ENCODE data around the gene H1-8. TPM values are rescaled to one million over a fixed set of nuclear protein-coding genes. Genes with fewer than 3 reads are reported as not detected.

H1-8 gene
- total and polyA plus RNA-seq, 2 experiments from 2014 or later: not detected

- no peak for DNase-seq (ENCODE audit: low read depth in 1 of 2, low spot score in 1 of 2)
- no peaks in the 10 kb centered on the region for H3K9me3 ChIP-seq (ENCODE audit: low read depth)
- H3K4me1 ChIP-seq (ENCODE audit: low read depth): no peaks in the 10 kb centered on the region
- no peak overlapping the region for H3K27ac ChIP-seq
- no peak for TF ChIP-seq CTCF (IDR thresholded peaks at IDR 0.05; ENCODE audit: low read depth, low read length)
- no peak overlapping the region for H3K4me3 ChIP-seq
- no peaks in the 10 kb centered on the region for H3K36me3 ChIP-seq
- H3K27me3 ChIP-seq: no peaks in the 10 kb centered on the region
Measured at GRCh38 chr3:129532261-129532660, 10.7 kb upstream of the H1-8 start.

GRCh38 chr3:129533406-129533805, 9.6 kb upstream of the H1-8 start:
- H3K27me3 ChIP-seq: no peaks in the 10 kb centered on the region
- no peaks in the 10 kb centered on the region for H3K36me3 ChIP-seq
- H3K4me3 ChIP-seq: no peak overlapping the region
- no peaks in the 10 kb centered on the region for H3K9me3 ChIP-seq (ENCODE audit: low read depth)
- no peak overlapping the region for H3K27ac ChIP-seq
- TF ChIP-seq CTCF (IDR thresholded peaks at IDR 0.05; ENCODE audit: low read depth, low read length): no peak
- DNase-seq (ENCODE audit: low read depth in 1 of 2, low spot score in 1 of 2): no peak
- H3K4me1 ChIP-seq (ENCODE audit: low read depth): no peaks in the 10 kb centered on the region

- DNase-seq (ENCODE audit: low read depth in 1 of 2, low spot score in 1 of 2): no peak
- Histone ChIP-seq H3K9me3 (ENCODE audit: low read depth) (no peaks in the 10 kb centered on the region), H3K36me3 (no peaks in the 10 kb centered on the region), H3K4me1 (ENCODE audit: low read depth) (no peaks in the 10 kb centered on the region), H3K27ac (no peak overlapping the region), H3K27me3 (no peaks in the 10 kb centered on the region), H3K4me3 (no peak overlapping the region)
- no peak for TF ChIP-seq CTCF (IDR thresholded peaks at IDR 0.05; ENCODE audit: low read depth, low read length)
Measured at GRCh38 chr3:129534428-129535027, 8.4 kb upstream of the H1-8 start.

GRCh38 chr3:129535075-129535474, 7.9 kb upstream of the H1-8 start:
- H3K9me3 ChIP-seq (ENCODE audit: low read depth): no peaks in the 10 kb centered on the region
- H3K4me1 ChIP-seq (ENCODE audit: low read depth): no peaks in the 10 kb centered on the region
- H3K27ac ChIP-seq: no peak overlapping the region
- no peaks in the 10 kb centered on the region for H3K36me3 ChIP-seq
- TF ChIP-seq CTCF (IDR thresholded peaks at IDR 0.05; ENCODE audit: low read depth, low read length): no peak
- H3K4me3 ChIP-seq: no peak overlapping the region
- DNase-seq (ENCODE audit: low read depth in 1 of 2, low spot score in 1 of 2): no peak
- no peaks in the 10 kb centered on the region for H3K27me3 ChIP-seq

- Histone ChIP-seq H3K4me3 (no peak overlapping the region), H3K27me3 (no peaks in the 10 kb centered on the region), H3K36me3 (no peaks in the 10 kb centered on the region), H3K27ac (no peak overlapping the region), H3K9me3 (ENCODE audit: low read depth) (no peaks in the 10 kb centered on the region), H3K4me1 (ENCODE audit: low read depth) (no peaks in the 10 kb centered on the region)
- no peak for DNase-seq (ENCODE audit: low read depth in 1 of 2, low spot score in 1 of 2)
- no peak for TF ChIP-seq CTCF (IDR thresholded peaks at IDR 0.05; ENCODE audit: low read depth, low read length)
Measured at GRCh38 chr3:129536374-129536667, 6.7 kb upstream of the H1-8 start.

GRCh38 chr3:129536804-129537203, 6.2 kb upstream of the H1-8 start:
- no peak overlapping the region for H3K4me3 ChIP-seq
- H3K27me3 ChIP-seq: no peaks in the 10 kb centered on the region
- DNase-seq (ENCODE audit: low read depth in 1 of 2, low spot score in 1 of 2): no peak
- H3K9me3 ChIP-seq (ENCODE audit: low read depth): no peaks in the 10 kb centered on the region
- no peaks in the 10 kb centered on the region for H3K36me3 ChIP-seq
- H3K27ac ChIP-seq: no peak overlapping the region
- no peak for TF ChIP-seq CTCF (IDR thresholded peaks at IDR 0.05; ENCODE audit: low read depth, low read length)
- H3K4me1 ChIP-seq (ENCODE audit: low read depth): no peaks in the 10 kb centered on the region
